Fibroblast of the aortic adventitia (primary cell): ENCODE results near the gene UBE2E1. TPM values are rescaled to one million over a fixed set of nuclear protein-coding genes. Genes with fewer than 3 reads are reported as not detected.

Experiments
- DNase-seq: peaks from one replicate; pipeline ENCODE4 v3.0.0-alpha.2; 2010; ENCODE audit warnings: low read depth
- H3K4me3 ChIP-seq: 2 replicates; pipeline ENCODE4 v1.5.1; 2011; ENCODE audit warnings: low read depth, mild to moderate bottlenecking, control low read depth, low read length, moderate library complexity
- CTCF ChIP-seq: IDR thresholded peaks from 2 replicates; pipeline ENCODE4 v1.5.1; 2011; ENCODE audit warnings: mild to moderate bottlenecking, low read length, control low read depth, inconsistent platforms; ENCODE audit not compliant: insufficient read depth
- total RNA-seq: library from RNA; depleted of rRNA; stranded (reverse); fragments of >200 nt; gene quantifications from 2 replicates; pipeline ENCODE4 v1.2.3, GENCODE V29; 2012; ENCODE audit warnings: low replicate concordance

Gene UBE2E1
- total RNA-seq, 1 donor = 108 TPM

GRCh38 chr3:23885210-23885609 is 79.5 kb downstream of the UBE2E1 start:
- TF ChIP-seq CTCF = no peak
- H3K4me3 ChIP-seq = no peak overlapping the region
- DNase-seq = no peak

GRCh38 chr3:23886311-23886710 is 80.6 kb downstream of the UBE2E1 start:
- TF ChIP-seq CTCF = no peak
- no peak overlapping the region for H3K4me3 ChIP-seq
- no peak for DNase-seq

GRCh38 chr3:23888617-23889228 is 83.0 kb downstream of the UBE2E1 start:
- peak; percentile 79 for TF ChIP-seq CTCF
- peak; percentile 76 for DNase-seq
- no peak overlapping the region for H3K4me3 ChIP-seq

- TF ChIP-seq CTCF = no peak
- no peak overlapping the region for H3K4me3 ChIP-seq
- no peak for DNase-seq
Observed at GRCh38 chr3:23889386-23889785, 83.6 kb downstream of the UBE2E1 start.

GRCh38 chr3:23889950-23890349 is 84.2 kb downstream of the UBE2E1 start:
- H3K4me3 ChIP-seq = no peak overlapping the region
- TF ChIP-seq CTCF = no peak
- DNase-seq = no peak

GRCh38 chr3:23894254-23895061 is 88.7 kb downstream of the UBE2E1 start:
- TF ChIP-seq CTCF = no peak
- DNase-seq = no peak
- H3K4me3 ChIP-seq = no peak overlapping the region
